ENCODE data around the gene OTOP3.
A peak's percentile ranks its signal among the peaks of the same experiment; 100 is the strongest.
"Not testable (repeated sequence)": the region's sequence is repeated elsewhere in the genome, so short reads cannot be mapped to it uniquely, and the experiment has no call there.

OTOP3 gene

DNA sequence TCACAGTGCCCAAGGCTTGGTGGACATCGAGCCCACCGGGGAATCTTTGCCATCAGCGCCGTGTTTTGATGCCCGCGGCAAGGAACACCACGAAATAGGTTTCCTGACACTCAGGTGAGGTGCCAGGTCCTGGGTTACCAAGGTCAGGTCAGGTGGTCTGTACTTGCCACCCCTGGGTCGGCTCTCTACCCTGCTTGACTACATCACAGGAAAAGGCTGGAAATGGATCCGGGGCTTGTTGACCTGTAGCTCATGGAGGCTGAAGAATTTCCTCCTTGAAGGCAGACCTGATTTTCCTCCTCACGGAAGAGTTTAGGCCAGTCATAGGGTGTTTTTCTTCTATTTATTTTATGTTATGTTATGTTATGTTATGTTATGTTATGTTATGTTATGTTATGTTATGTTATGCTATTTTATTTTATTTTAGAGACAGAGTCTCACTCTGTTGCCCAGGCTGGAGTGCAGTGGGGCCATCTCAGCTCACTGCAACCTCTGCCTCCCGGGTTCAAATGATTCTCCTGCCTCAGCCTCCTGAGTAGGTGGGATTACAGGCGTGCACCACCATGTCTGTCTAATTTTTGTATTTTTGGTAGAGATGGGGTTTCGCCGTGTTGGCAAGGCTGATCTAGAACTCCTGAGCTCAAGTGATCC lies 47.1 kb downstream of the OTOP3 start:
- DNase-seq (ENCODE audit: low read depth in 3 of 3), result not testable (repeated sequence)

GRCh38 chr17:74986206-74986576 lies 50.5 kb downstream of the OTOP3 start:
- DNase-seq (ENCODE audit: low read depth in 3 of 3), result no peak

DNA sequence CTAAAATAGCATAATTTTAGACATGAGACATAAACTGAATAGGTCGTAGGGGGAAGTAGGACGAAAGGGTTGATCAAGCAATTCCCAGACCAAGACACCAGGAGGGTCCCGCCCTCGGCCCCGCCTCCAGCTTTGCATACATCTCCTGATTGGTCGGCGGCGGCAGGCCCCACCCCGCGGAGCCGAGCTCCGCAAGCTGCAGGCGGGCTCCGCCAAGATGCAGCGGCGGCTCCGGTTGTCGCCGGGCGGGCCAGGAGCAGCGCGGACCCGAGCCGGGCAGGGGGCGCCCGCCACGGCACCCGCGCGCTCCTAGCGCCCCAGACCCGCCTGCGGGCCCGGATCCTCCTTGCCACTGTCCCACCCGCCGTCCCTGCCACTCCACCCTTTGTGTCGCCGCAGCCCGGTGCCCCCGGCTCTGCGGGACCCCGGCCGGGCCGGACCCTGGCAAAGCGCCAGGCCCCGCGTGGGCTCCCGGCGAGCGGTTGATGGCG lies 51.8 kb downstream of the OTOP3 start, which contains the start of gene CDR2L:
CDR2L (plus strand) TSS at position 215 of the 491 bp plus-strand sequence. CDS start 412 bp downstream, outside the sequence.
- DNase-seq (ENCODE audit: low read depth in 3 of 3), result peak; percentile 82 to 94 (median 85)

DNA sequence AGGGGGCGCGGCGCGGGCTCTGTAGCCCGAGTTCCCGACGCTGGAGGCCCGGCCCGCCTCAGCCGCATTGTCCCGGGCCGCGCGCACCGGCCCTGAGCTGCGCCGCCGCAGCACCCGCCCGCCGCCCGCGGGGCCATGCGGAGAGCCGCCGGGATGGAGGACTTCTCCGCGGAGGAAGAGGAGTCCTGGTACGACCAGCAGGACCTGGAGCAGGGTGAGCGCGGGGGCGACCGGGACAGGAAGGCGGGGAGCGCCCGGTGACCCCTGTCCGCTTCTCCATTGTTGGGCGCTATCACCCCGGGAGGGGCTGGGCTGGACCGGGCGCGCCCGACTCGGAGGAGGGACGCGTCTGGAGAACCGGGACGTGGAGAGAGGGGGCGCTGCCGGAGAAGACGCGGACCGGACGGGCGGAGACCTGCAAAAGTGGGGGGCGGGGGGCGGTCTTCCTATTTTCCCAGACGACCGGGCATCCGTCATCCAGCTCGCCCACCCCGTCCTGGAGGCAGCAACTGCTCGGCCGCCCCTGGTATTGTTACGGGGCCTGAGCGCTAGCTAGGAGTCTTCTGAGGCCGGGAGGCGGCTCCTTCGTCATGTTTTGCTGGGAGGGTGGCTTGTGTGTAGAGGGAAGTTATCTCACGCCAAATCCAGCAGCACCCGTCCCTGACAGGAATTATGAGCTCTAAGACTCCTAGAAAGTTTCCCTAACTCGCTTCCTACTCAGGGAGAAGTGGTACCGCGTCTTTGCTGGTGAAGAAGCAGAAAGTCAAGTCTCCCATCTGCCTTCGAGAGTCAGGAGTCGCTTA lies 52.4 kb downstream of the OTOP3 start:
- peak in 1 of 3 experiments; percentile 12 for DNase-seq (ENCODE audit: low read depth in 3 of 3)

DNA sequence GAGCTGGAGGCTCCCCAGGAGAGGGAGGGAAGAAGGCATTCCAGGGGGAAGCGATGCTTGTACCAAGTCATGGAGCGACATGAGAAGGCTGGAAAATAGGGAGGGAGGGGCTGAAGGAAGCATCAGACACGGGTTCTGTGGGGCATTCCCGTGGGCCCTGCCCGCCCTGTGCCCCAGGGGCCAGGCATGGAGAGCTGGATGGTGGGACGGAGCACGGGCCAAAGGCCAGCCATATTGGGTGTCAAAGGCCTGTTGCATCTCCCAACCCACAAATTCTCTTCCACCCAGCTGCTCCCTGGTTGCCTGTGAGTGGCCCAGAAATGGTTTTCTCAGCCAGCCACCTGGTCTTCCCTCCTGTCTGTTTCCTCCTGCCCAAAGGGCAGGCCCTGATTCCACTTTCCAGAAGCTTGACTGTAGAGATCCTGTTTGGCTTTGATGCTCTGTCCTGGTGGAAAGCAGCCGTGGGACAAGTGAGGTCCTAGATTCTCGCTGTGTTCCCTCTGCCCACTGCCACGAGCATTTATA lies 54.9 kb downstream of the OTOP3 start:
- no peak for DNase-seq (ENCODE audit: low read depth in 3 of 3)

GRCh38 chr17:74992223-74992622 lies 56.5 kb downstream of the OTOP3 start:
- no peak for DNase-seq (ENCODE audit: low read depth in 3 of 3)

DNA sequence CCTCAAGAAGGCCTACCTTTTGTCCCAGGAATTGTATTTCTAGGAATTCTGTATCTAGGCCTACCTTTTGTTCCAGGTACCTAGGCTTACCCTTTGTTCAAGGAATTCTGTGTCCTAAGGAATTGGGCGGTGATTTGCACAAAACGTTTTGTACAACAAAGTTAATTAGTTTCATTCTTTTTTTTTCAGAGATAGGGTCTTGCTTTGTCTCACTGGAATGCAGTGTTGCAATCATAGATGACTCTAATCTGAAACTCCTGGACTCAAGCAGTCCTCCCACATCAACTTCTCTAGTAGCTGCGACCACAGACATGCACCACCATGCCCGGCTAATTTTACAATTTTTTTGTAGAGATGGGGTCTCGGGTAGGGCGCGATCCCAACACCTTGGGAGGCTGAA lies 58.7 kb downstream of the OTOP3 start:
- DNase-seq (ENCODE audit: low read depth in 3 of 3), result no peak

DNA sequence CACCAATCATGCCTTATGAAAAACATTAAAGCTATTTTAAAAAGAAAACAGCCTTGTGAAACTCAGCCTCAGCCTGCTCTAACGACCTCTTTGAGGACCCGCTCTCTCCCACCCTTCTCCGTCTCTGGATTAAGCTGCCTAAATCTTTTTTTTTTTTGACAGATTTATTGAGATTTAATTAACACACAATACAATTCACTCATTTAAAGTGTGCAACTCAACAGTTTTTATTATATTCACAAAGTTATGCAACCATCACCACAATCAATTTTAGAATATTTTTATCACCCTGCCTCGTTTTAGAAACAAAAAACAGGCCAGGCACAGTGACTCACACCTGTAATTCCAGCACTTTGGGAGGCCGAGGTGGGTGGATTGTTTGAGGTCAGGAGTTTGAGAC lies 60.1 kb downstream of the OTOP3 start:
- no peak for DNase-seq (ENCODE audit: low read depth in 3 of 3)

- DNase-seq (ENCODE audit: low read depth in 3 of 3), result no peak
Measured at GRCh38 chr17:74998783-74999182, 63.1 kb downstream of the OTOP3 start.

GRCh38 chr17:74999523-74999922 lies 63.8 kb downstream of the OTOP3 start:
- no peak for DNase-seq (ENCODE audit: low read depth in 3 of 3)
